ENCODE results near the gene PRR16. TPM values are rescaled to one million over a fixed set of nuclear protein-coding genes. Genes with fewer than 3 reads are reported as not detected.

PRR16 gene
- total and polyA plus RNA-seq, 2 of the 13 experiments (the other 11 are each of a cell fraction or from before 2014, with no cell fraction given), result not detected

- Histone ChIP-seq H3K4me1 (ENCODE audit: insufficient read depth, low read length) (no peaks in the 10 kb centered on the region), H3K36me3 (replicated peaks in 1 of 2; ENCODE audit: control insufficient read depth in 1 of 2, insufficient read depth in 2 of 2, low read length in 2 of 2) (no peaks in the 10 kb centered on the region), H3K79me2 (ENCODE audit: insufficient read depth, low read length) (no peaks in the 10 kb centered on the region), H3K9ac (ENCODE audit: insufficient read depth, low read depth, low read length) (no peak overlapping the region), H3K9me3 (ENCODE audit: low read length) (no peaks in the 10 kb centered on the region), H2AFZ (ENCODE audit: low read length) (no peak overlapping the region), H3K27ac (ENCODE audit: extremely low read length, insufficient read depth, low read length) (no peak overlapping the region), H4K20me1 (ENCODE audit: insufficient read depth, low read length) (no peaks in the 10 kb centered on the region), H3K4me2 (ENCODE audit: low read depth, low read length) (no peak overlapping the region), H3K4me3 (replicated peaks in 1 of 3; ENCODE audit: insufficient read depth in 1 of 3, low read depth in 2 of 3, low read length in 3 of 3) (no peak overlapping the region), H3K27me3 (ENCODE audit: control insufficient read depth in 1 of 2, insufficient read depth in 2 of 2, low read length in 2 of 2) (no peaks in the 10 kb centered on the region)
- no peak for FAIRE-seq
- BruUV-seq (replicated peaks), result no TSS peak
- POLR2A ChIA-PET, result no interaction called here
- CTCF ChIA-PET (ENCODE audit: low intra/inter-chr PET ratio, low total read pairs), result no interaction called here
- 2% methylated on average over 2 of the region's 2 CpGs for WGBS (ENCODE audit: low lambda C conversion rate)
- no peak for TF ChIP-seq JDP2 (CRISPR knock-in tag; IDR thresholded peaks at IDR 0.05; ENCODE audit: borderline replicate concordance)
- no peak for TF ChIP-seq ZBTB20 (CRISPR knock-in tag; IDR thresholded peaks at IDR 0.05; ENCODE audit: borderline replicate concordance, low read depth)
- TF ChIP-seq, protein P1, sequence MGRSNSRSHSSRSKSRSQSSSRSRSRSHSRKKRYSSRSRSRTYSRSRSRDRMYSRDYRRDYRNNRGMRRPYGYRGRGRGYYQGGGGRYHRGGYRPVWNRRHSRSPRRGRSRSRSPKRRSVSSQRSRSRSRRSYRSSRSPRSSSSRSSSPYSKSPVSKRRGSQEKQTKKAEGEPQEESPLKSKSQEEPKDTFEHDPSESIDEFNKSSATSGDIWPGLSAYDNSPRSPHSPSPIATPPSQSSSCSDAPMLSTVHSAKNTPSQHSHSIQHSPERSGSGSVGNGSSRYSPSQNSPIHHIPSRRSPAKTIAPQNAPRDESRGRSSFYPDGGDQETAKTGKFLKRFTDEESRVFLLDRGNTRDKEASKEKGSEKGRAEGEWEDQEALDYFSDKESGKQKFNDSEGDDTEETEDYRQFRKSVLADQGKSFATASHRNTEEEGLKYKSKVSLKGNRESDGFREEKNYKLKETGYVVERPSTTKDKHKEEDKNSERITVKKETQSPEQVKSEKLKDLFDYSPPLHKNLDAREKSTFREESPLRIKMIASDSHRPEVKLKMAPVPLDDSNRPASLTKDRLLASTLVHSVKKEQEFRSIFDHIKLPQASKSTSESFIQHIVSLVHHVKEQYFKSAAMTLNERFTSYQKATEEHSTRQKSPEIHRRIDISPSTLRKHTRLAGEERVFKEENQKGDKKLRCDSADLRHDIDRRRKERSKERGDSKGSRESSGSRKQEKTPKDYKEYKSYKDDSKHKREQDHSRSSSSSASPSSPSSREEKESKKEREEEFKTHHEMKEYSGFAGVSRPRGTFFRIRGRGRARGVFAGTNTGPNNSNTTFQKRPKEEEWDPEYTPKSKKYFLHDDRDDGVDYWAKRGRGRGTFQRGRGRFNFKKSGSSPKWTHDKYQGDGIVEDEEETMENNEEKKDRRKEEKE (IDR thresholded peaks at IDR 0.05), result no peak
- no peak for TF ChIP-seq RAD51 (IDR thresholded peaks at IDR 0.05; ENCODE audit: borderline replicate concordance)
- TF ChIP-seq NFRKB (IDR thresholded peaks at IDR 0.05), result no peak
- TF ChIP-seq THRA (CRISPR knock-in tag; IDR thresholded peaks at IDR 0.05; ENCODE audit: borderline replicate concordance), result no peak
- no peak for TF ChIP-seq ZNF543 (CRISPR knock-in tag; IDR thresholded peaks at IDR 0.05)
- TF ChIP-seq NFE2L1 (CRISPR knock-in tag; IDR thresholded peaks at IDR 0.05; ENCODE audit: borderline replicate concordance), result no peak
- TF ChIP-seq FOSL2 (CRISPR knock-in tag; IDR thresholded peaks at IDR 0.05), result no peak
- no peak for TF ChIP-seq ZSCAN25 (CRISPR knock-in tag; IDR thresholded peaks at IDR 0.05)
- no peak for TF ChIP-seq SRSF4 (IDR thresholded peaks at IDR 0.05; ENCODE audit: low read depth, low read length, poor library complexity, severe bottlenecking)
- no peak for DNase-seq (ENCODE audit: low spot score)
- in situ Hi-C loops (cut with HindIII; ENCODE audit: extremely low pct_ligation_motif_present, low pct_unique_long_range_greater_than_20kb) (no loop called here), intact Hi-C loops (cut with micrococcal nuclease; ENCODE audit: unreplicated experiment) (no loop called here)
- no peak for ATAC-seq
Measured at GRCh38 chr5:120529386-120529785, 65.3 kb downstream of the PRR16 start.
